ENCODE measurements around the gene VAPA. TPM values are rescaled to one million over a fixed set of nuclear protein-coding genes. Genes with fewer than 3 reads are reported as not detected.

VAPA gene
- total and polyA plus RNA-seq, 7 experiments from 2014 or later, result 109 to 278 (median 164) TPM

DNA sequence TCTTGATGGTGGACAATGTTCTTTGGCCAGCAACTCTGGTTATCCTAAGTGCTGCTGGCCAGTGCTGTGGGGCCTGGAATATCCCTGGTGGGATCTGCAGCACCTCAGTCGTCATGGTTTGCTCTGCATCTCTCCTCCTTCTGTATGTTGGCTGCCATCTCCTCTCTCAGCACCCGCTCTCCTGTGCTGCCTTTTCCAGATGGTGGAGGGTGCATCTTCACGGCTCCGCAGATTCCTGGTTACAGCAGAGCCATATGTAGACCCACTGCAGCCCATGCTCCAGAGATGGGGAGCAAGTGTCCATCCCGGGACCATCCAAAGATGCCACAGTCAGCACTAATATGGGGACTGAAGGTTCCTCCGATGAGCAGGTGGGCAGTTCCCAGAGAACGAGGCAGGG lies 90.0 kb downstream of the VAPA start:
- no peak overlapping the region for H3K27ac ChIP-seq (ENCODE audit: low read depth, low read length)
- Mint-ChIP-seq H3K27me3 (peaks cover 4 to 27% (median 6%) of the 10 kb centered on the region in 5 donors), H3K4me3 (no peak overlapping the region), H3K36me3 (peaks cover 0 to 16% (median 0%) of the 10 kb centered on the region in 5 donors), H3K9me3 (peaks cover 0 to 19% (median 7%) of the 10 kb centered on the region in 11 donors), H3K27ac (no peak overlapping the region), H3K4me1 (peaks cover 0 to 1% (median 0%) of the 10 kb centered on the region in 7 donors)
- intact Hi-C loops (cut with micrococcal nuclease), result no loop called here
- ChIA-PET CTCF (no interaction called here), POLR2A (no interaction called here)
- H3K36me3 ChIP-seq (ENCODE audit: control insufficient read depth in 2 of 3, insufficient read depth in 3 of 3, low read length in 3 of 3), result no peaks in the 10 kb centered on the region
- no peak overlapping the region for H3K4me3 ChIP-seq (ENCODE audit: low read length)
- H3K27me3 ChIP-seq (ENCODE audit: control insufficient read depth in 2 of 2, insufficient read depth in 2 of 2, low read length in 2 of 2), result no peaks in the 10 kb centered on the region
- no peak for DNase-seq
- H3K9me3 ChIP-seq (ENCODE audit: control insufficient read depth in 2 of 3, low read length in 3 of 3), result peaks cover 0 to 7% (median 0%) of the 10 kb centered on the region in 3 experiments
- no peak for ATAC-seq
- no peaks in the 10 kb centered on the region for H3K4me1 ChIP-seq (ENCODE audit: control insufficient read depth in 2 of 2, insufficient read depth in 2 of 2, low read length in 2 of 2)

DNA sequence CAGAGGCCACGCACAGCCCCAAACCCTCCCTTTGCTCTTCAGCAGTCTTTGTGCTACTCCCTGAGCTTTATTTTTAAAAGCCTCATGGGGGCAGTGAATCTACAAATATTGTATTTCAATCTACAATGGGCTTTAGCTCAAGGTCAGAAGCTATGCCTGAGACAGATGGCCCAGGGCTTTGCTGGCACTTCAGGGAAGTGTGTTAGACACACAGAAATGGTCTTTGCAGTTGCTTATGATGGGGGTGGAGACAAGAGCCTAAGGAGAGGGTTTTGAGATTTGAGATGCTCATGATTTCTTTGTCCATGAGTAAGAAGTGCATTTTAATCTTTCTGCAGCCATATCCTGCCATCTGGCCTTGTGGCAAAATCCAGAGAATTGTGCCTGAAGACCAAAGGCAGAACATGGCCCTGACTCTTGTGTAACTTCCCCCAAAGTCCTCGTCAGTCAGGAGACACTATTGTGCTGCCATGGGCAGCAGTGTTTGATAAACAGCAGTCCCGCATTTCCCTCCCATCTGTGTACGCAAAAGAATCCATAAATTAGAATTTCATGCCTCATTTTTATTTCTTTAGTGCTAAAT lies 92.6 kb downstream of the VAPA start:
- intact Hi-C loops (cut with micrococcal nuclease), result no loop called here
- H3K27ac Mint-ChIP-seq, result no peak overlapping the region
- CTCF ChIA-PET, result no interaction called here
- Histone ChIP-seq H3K4me3 (ENCODE audit: low read length) (no peak overlapping the region), H3K27me3 (ENCODE audit: control insufficient read depth in 2 of 2, insufficient read depth in 2 of 2, low read length in 2 of 2) (no peaks in the 10 kb centered on the region), H3K9me3 (ENCODE audit: control insufficient read depth in 2 of 3, low read length in 3 of 3) (no peaks in the 10 kb centered on the region), H3K4me1 (ENCODE audit: control insufficient read depth in 2 of 2, insufficient read depth in 2 of 2, low read length in 2 of 2) (no peaks in the 10 kb centered on the region), H3K27ac (ENCODE audit: low read depth, low read length) (no peak overlapping the region), H3K36me3 (ENCODE audit: control insufficient read depth in 2 of 3, insufficient read depth in 3 of 3, low read length in 3 of 3) (no peaks in the 10 kb centered on the region)
- no peak for DNase-seq
- H3K4me3 Mint-ChIP-seq, result no peak overlapping the region
- ATAC-seq, result peak; percentile 54
- POLR2A ChIA-PET, result no interaction called here
- H3K36me3 Mint-ChIP-seq, result no peaks in the 10 kb centered on the region
- no peaks in the 10 kb centered on the region for H3K9me3 Mint-ChIP-seq
- H3K27me3 Mint-ChIP-seq, result peaks cover 2 to 18% (median 11%) of the 10 kb centered on the region in 5 donors
- H3K4me1 Mint-ChIP-seq, result peaks cover 0 to 1% (median 0%) of the 10 kb centered on the region in 7 donors

DNA sequence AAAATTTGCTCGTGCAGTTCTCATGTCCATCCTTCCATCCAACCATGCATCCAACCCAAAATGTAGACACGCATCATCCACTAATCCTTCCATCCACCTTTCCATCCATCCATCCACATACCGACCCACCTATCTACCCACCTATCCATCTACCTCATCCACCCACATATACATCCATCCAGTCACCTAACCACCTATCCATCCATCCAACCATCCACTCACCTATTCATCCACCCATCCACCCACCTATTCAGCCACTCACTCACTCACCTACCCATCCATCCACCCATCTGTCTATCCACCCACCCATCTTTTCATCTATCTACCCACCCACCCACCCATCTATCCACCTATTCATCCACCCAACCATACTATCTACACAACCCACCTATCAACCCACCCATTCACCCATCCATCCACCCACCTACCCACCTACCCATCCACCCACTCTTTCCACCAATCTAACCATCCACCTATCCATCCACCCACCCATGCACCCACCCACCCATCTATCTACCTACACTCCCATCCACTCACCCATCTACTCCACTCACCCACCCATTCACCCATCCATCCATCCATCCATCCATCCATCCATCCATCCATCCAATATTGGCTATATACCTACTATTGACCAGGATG lies 94.3 kb downstream of the VAPA start:
- ChIA-PET POLR2A (no interaction called here), CTCF (no interaction called here)
- Mint-ChIP-seq H3K9me3 (no peaks in the 10 kb centered on the region), H3K27me3 (peaks cover 2 to 16% (median 11%) of the 10 kb centered on the region in 5 donors), H3K4me3 (no peak overlapping the region), H3K4me1 (peaks cover 0 to 1% (median 0%) of the 10 kb centered on the region in 7 donors), H3K27ac (no peak overlapping the region), H3K36me3 (no peaks in the 10 kb centered on the region)
- Histone ChIP-seq H3K27ac (ENCODE audit: low read depth, low read length) (no peak overlapping the region), H3K27me3 (ENCODE audit: control insufficient read depth in 2 of 2, insufficient read depth in 2 of 2, low read length in 2 of 2) (no peaks in the 10 kb centered on the region), H3K36me3 (ENCODE audit: control insufficient read depth in 2 of 3, insufficient read depth in 3 of 3, low read length in 3 of 3) (no peaks in the 10 kb centered on the region), H3K4me1 (ENCODE audit: control insufficient read depth in 2 of 2, insufficient read depth in 2 of 2, low read length in 2 of 2) (no peaks in the 10 kb centered on the region), H3K9me3 (ENCODE audit: control insufficient read depth in 2 of 3, low read length in 3 of 3) (no peaks in the 10 kb centered on the region), H3K4me3 (ENCODE audit: low read length) (no peak overlapping the region)
- intact Hi-C loops (cut with micrococcal nuclease), result no loop called here
- DNase-seq (no peak), ATAC-seq (no peak)

Other genes starting within 250 kb of the VAPA start
- 10 to 100 TPM in 1 of 5 experiments, 1 to 10 TPM in 4; 1.1 to 48.6 (median 2.3) TPM for gene RAB31, start 205.7 kb upstream of the VAPA start, total RNA-seq
- gene RAB31, start 205.7 kb upstream of the VAPA start, polyA plus RNA-seq, result under 1 TPM; 0.41 to 0.76 TPM
- gene TXNDC2, start 28.0 kb upstream of the VAPA start, total RNA-seq, result under 1 TPM in 1 of 5 experiments, not detected in 4; 0.07 TPM
- not detected for gene TXNDC2, start 28.0 kb upstream of the VAPA start, polyA plus RNA-seq